ENCODE measurements around the gene ASB2. TPM values are rescaled to one million over a fixed set of nuclear protein-coding genes. Genes with fewer than 3 reads are reported as not detected.

ASB2 gene
- total RNA-seq, 2 donors from 2014 or later = 0.11 TPM; not detected in 1

GRCh38 chr14:93930989-93931307 is 45.4 kb downstream of the ASB2 start:
- Mint-ChIP-seq H3K9me3 (no peaks in the 10 kb centered on the region), H3K4me1 (peaks cover under 1% of the 10 kb centered on the region), H3K4me3 (no peak overlapping the region), H3K27me3 (ENCODE audit: insufficient read depth) (no peaks in the 10 kb centered on the region), H3K27ac (no peak overlapping the region), H3K36me3 (ENCODE audit: low read depth) (no peaks in the 10 kb centered on the region)
- Histone ChIP-seq H3K27me3 (ENCODE audit: control insufficient read depth, insufficient read depth, low read length, poor library complexity, severe bottlenecking) (no peaks in the 10 kb centered on the region), H3K9me3 (ENCODE audit: control insufficient read depth, low read length) (no peaks in the 10 kb centered on the region), H3K9ac (ENCODE audit: extremely low read depth, low read length, poor library complexity, severe bottlenecking) (no peak overlapping the region), H3K36me3 (ENCODE audit: control insufficient read depth, insufficient read depth, low read length) (no peaks in the 10 kb centered on the region), H3K27ac (ENCODE audit: low read depth, low read length) (no peak overlapping the region), H3K4me3 (ENCODE audit: low read length) (no peak overlapping the region), H3K4me1 (ENCODE audit: control insufficient read depth, insufficient read depth, low read length) (no peaks in the 10 kb centered on the region)
- TF ChIP-seq CTCF (conservative IDR thresholded peaks at IDR 0.05) = no peak
- no peak for DNase-seq
- 92 to 93% methylated on average over 4 of the region's 4 CpGs for WGBS, 2 experiments (ENCODE audit: insufficient coverage in 1 of 2, insufficient read length in 1 of 2)

- Histone ChIP-seq H3K36me3 (ENCODE audit: control insufficient read depth, insufficient read depth, low read length) (no peaks in the 10 kb centered on the region), H3K4me1 (ENCODE audit: control insufficient read depth, insufficient read depth, low read length) (no peaks in the 10 kb centered on the region), H3K27ac (ENCODE audit: low read depth, low read length) (no peak overlapping the region), H3K9me3 (ENCODE audit: control insufficient read depth, low read length) (no peaks in the 10 kb centered on the region), H3K27me3 (ENCODE audit: control insufficient read depth, insufficient read depth, low read length, poor library complexity, severe bottlenecking) (no peaks in the 10 kb centered on the region), H3K4me3 (ENCODE audit: low read length) (no peak overlapping the region), H3K9ac (ENCODE audit: extremely low read depth, low read length, poor library complexity, severe bottlenecking) (no peak overlapping the region)
- H3K9me3 Mint-ChIP-seq = no peaks in the 10 kb centered on the region
- H3K27ac Mint-ChIP-seq = no peak overlapping the region
- H3K27me3 Mint-ChIP-seq (ENCODE audit: insufficient read depth) = no peaks in the 10 kb centered on the region
- H3K4me3 Mint-ChIP-seq = no peak overlapping the region
- TF ChIP-seq CTCF (conservative IDR thresholded peaks at IDR 0.05) = no peak
- DNase-seq = no peak
- H3K4me1 Mint-ChIP-seq = no peaks in the 10 kb centered on the region
- 91 to 96% methylated on average over 8 of the region's 8 CpGs for WGBS, 2 experiments (ENCODE audit: insufficient coverage in 1 of 2, insufficient read length in 1 of 2)
- H3K36me3 Mint-ChIP-seq (ENCODE audit: low read depth) = no peaks in the 10 kb centered on the region
Observed at GRCh38 chr14:93930296-93930988, 45.9 kb downstream of the ASB2 start.

- H3K27ac ChIP-seq (ENCODE audit: low read depth, low read length) = no peak overlapping the region
- no peaks in the 10 kb centered on the region for H3K27me3 Mint-ChIP-seq (ENCODE audit: insufficient read depth)
- H3K9me3 Mint-ChIP-seq = no peaks in the 10 kb centered on the region
- WGBS, 2 experiments (ENCODE audit: insufficient coverage in 1 of 2, insufficient read length in 1 of 2) = 92 to 93% methylated on average over 6 to 11 of the region's 11 CpGs
- H3K9ac ChIP-seq (ENCODE audit: extremely low read depth, low read length, poor library complexity, severe bottlenecking) = no peak overlapping the region
- no peaks in the 10 kb centered on the region for H3K36me3 Mint-ChIP-seq (ENCODE audit: low read depth)
- no peak overlapping the region for H3K4me3 Mint-ChIP-seq
- no peaks in the 10 kb centered on the region for H3K4me1 Mint-ChIP-seq
- no peaks in the 10 kb centered on the region for H3K27me3 ChIP-seq (ENCODE audit: control insufficient read depth, insufficient read depth, low read length, poor library complexity, severe bottlenecking)
- no peak overlapping the region for H3K4me3 ChIP-seq (ENCODE audit: low read length)
- no peak for TF ChIP-seq CTCF (conservative IDR thresholded peaks at IDR 0.05)
- no peaks in the 10 kb centered on the region for H3K9me3 ChIP-seq (ENCODE audit: control insufficient read depth, low read length)
- no peak for DNase-seq
- H3K4me1 ChIP-seq (ENCODE audit: control insufficient read depth, insufficient read depth, low read length) = no peaks in the 10 kb centered on the region
- no peaks in the 10 kb centered on the region for H3K36me3 ChIP-seq (ENCODE audit: control insufficient read depth, insufficient read depth, low read length)
- H3K27ac Mint-ChIP-seq = no peak overlapping the region
Observed at GRCh38 chr14:93929657-93930056, 46.7 kb downstream of the ASB2 start.
